ENCODE data around the gene C4orf54.

Gene C4orf54

DNA sequence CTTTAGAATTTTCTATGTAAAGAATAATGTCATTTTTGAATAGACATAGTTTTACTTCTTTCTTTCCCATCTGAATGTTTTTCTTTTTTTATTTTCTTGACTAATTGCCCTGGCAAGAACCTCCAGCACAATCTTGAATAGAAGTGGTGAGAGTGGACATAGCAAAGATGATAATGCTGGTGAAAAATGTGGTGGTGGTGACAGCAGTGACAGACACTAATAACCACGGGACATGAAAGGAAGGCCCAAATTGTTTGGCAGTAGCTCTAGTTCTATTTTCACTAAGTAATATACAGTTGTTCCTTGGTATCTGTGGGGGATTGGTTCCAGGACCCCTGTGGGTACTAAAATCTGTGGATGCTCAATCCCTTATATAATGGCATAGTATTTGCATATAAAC lies 29.6 kb downstream of the C4orf54 start:
- Histone ChIP-seq H3K9me3 (ENCODE audit: control insufficient read depth, low read length) (no peaks in the 10 kb centered on the region), H3K27me3 (ENCODE audit: control insufficient read depth, insufficient read depth, low read length, poor library complexity, severe bottlenecking) (no peaks in the 10 kb centered on the region), H3K4me1 (ENCODE audit: control insufficient read depth, insufficient read depth, low read length) (peaks cover 12% of the 10 kb centered on the region), H3K4me3 (ENCODE audit: insufficient read depth, low read depth, low read length) (no peak overlapping the region), H3K27ac (ENCODE audit: insufficient read depth, low read depth, low read length, poor library complexity, severe bottlenecking) (no peak overlapping the region), H3K36me3 (ENCODE audit: control insufficient read depth, insufficient read depth, low read length) (no peaks in the 10 kb centered on the region)
- WGBS, 2 experiments = 100% methylated on average over 1 of the region's 1 CpG

DNA sequence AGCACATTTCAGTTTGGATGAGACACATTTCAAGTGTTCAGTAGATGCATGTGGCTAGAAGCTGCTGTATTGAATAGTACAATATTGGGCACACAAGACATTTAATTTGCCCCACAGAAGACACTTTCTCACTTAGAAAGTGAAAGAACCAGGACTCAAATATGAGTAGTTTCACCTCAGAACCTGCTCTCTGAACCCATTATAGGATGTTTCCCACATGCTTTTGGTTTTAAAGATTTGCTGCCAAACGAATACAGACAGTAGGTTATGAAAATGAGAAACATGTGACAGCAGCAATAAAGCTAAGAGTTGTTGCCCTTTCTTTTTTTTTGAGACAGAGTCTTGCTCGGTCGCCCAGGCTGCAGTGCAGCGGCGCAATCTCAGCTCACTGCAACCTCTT lies 32.3 kb downstream of the C4orf54 start:
- Histone ChIP-seq H3K9me3 (ENCODE audit: control insufficient read depth, low read length) (no peaks in the 10 kb centered on the region), H3K4me1 (ENCODE audit: control insufficient read depth, insufficient read depth, low read length) (peaks cover 12% of the 10 kb centered on the region), H3K4me3 (ENCODE audit: insufficient read depth, low read depth, low read length) (no peak overlapping the region), H3K27me3 (ENCODE audit: control insufficient read depth, insufficient read depth, low read length, poor library complexity, severe bottlenecking) (no peaks in the 10 kb centered on the region), H3K36me3 (ENCODE audit: control insufficient read depth, insufficient read depth, low read length) (no peaks in the 10 kb centered on the region), H3K27ac (ENCODE audit: insufficient read depth, low read depth, low read length, poor library complexity, severe bottlenecking) (no peak overlapping the region)
- WGBS, 2 experiments = 89 to 94% methylated on average over 5 of the region's 5 CpGs

DNA sequence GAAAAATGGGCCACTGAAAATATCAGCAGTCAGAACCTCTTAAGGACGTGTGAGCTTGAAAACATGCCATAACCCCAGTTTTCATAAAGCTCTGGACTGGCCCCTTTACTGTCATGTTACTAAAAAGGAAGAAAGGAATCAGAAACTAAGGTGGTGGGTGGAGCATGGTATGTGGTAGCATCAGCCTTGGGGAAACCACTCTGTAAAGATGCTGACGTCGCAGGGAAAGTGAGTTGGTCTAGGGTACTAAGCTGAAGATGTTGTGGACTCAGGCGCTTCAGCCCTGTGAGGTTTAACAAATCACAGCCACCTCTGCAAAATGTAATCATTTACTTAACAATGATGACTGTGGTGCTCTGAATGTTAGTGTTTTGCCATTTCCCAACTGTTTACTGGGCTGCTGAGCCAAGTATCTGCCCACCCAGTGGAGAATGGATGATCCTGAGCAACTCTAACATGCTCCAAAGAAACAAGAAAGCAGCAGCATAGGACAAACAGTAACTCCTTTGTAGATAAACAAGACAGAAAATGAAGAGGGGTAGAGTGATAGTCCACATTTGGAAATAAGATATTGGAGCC lies 33.4 kb downstream of the C4orf54 start:
- 67 to 81% methylated on average over 4 of the region's 4 CpGs for WGBS, 2 experiments
- Histone ChIP-seq H3K9me3 (ENCODE audit: control insufficient read depth, low read length) (no peaks in the 10 kb centered on the region), H3K27ac (ENCODE audit: insufficient read depth, low read depth, low read length, poor library complexity, severe bottlenecking) (peak overlapping the region; percentile 45), H3K27me3 (ENCODE audit: control insufficient read depth, insufficient read depth, low read length, poor library complexity, severe bottlenecking) (no peaks in the 10 kb centered on the region), H3K4me3 (ENCODE audit: insufficient read depth, low read depth, low read length) (no peak overlapping the region), H3K4me1 (ENCODE audit: control insufficient read depth, insufficient read depth, low read length) (peaks cover 12% of the 10 kb centered on the region), H3K36me3 (ENCODE audit: control insufficient read depth, insufficient read depth, low read length) (no peaks in the 10 kb centered on the region)

DNA sequence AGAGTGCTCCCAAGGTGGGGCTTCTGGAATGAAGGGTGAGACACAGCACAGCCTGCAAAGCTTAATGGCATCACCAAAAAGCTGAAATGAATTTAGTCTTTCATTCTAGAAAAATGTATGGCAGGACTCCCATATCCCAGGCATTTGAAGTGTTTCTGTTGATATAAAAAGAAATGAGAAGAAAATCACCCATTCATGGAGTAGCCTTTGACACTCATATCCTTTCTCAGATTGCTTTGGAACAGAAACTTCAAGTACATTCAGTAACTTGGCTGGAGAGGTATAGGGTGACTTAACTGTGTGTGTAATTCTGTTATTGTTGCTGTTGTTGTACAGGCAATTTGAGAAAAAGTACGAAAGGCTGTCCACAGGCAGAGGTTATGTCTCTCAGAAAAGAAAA lies 35.3 kb downstream of the C4orf54 start:
- H3K27me3 ChIP-seq (ENCODE audit: control insufficient read depth, insufficient read depth, low read length, poor library complexity, severe bottlenecking) = no peaks in the 10 kb centered on the region
- peaks cover 12% of the 10 kb centered on the region for H3K4me1 ChIP-seq (ENCODE audit: control insufficient read depth, insufficient read depth, low read length)
- H3K4me3 ChIP-seq (ENCODE audit: insufficient read depth, low read depth, low read length) = no peak overlapping the region
- no peaks in the 10 kb centered on the region for H3K9me3 ChIP-seq (ENCODE audit: control insufficient read depth, low read length)
- no peaks in the 10 kb centered on the region for H3K36me3 ChIP-seq (ENCODE audit: control insufficient read depth, insufficient read depth, low read length)
- no peak overlapping the region for H3K27ac ChIP-seq (ENCODE audit: insufficient read depth, low read depth, low read length, poor library complexity, severe bottlenecking)
- WGBS, 2 experiments = 88 to 90% methylated on average over 1 of the region's 1 CpG

DNA sequence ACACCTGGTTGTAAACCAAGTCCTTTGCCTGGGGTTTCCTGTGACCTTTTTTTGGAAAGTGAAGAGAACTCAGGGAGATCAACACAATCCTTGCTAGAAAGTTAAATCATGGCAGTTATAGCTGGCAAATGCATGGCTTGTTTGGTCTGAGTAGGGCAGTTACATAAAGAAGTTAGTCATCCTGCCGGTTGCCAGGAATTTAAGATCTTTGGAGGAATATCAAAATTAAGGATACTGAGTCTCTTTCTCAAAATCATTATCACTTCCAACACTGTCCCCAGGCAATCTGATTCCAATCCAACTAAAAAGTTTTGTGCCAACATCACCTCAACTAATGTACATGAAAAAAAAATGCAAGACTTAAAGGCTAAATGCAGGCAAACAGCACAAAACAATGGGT lies 40.3 kb downstream of the C4orf54 start:
- no peaks in the 10 kb centered on the region for H3K27me3 ChIP-seq (ENCODE audit: control insufficient read depth, insufficient read depth, low read length, poor library complexity, severe bottlenecking)
- 81 to 100% methylated on average over 1 of the region's 1 CpG for WGBS, 2 experiments
- H3K4me1 ChIP-seq (ENCODE audit: control insufficient read depth, insufficient read depth, low read length) = no peaks in the 10 kb centered on the region
- H3K4me3 ChIP-seq (ENCODE audit: insufficient read depth, low read depth, low read length) = no peak overlapping the region
- H3K27ac ChIP-seq (ENCODE audit: insufficient read depth, low read depth, low read length, poor library complexity, severe bottlenecking) = no peak overlapping the region
- no peaks in the 10 kb centered on the region for H3K9me3 ChIP-seq (ENCODE audit: control insufficient read depth, low read length)
- H3K36me3 ChIP-seq (ENCODE audit: control insufficient read depth, insufficient read depth, low read length) = no peaks in the 10 kb centered on the region

DNA sequence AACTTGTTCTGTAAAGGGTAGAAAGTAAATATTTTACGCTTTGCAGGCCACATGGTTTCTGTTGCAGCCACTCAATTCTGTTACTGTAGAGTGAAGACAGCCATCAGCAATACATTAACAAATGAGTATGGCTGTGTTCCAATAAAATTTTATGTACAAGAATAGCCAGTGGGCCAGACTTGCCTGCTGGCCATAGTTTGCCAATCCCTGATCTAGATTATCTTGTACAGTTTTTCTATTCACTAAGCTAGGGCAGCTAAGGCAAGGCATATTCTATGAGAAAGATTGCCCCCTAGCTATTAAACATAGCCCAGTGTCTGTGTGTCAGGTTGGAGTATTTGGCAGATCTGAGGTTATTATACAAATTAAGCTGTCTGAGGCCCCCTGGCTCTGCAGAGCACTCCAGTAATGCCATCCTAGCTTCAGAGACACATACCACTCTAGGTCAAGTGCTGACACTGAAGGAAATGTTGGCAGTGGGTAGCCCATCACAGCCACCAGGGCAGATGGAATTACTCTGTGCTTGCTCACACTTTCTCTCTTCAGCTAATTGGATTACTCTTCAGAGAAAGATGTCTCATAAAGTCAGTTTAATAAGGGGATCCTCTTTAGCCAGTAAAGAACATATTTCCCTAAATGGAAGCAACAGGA lies 42.3 kb downstream of the C4orf54 start:
- Histone ChIP-seq H3K36me3 (ENCODE audit: control insufficient read depth, insufficient read depth, low read length) (no peaks in the 10 kb centered on the region), H3K4me1 (ENCODE audit: control insufficient read depth, insufficient read depth, low read length) (no peaks in the 10 kb centered on the region), H3K27ac (ENCODE audit: insufficient read depth, low read depth, low read length, poor library complexity, severe bottlenecking) (no peak overlapping the region), H3K4me3 (ENCODE audit: insufficient read depth, low read depth, low read length) (no peak overlapping the region), H3K9me3 (ENCODE audit: control insufficient read depth, low read length) (no peaks in the 10 kb centered on the region), H3K27me3 (ENCODE audit: control insufficient read depth, insufficient read depth, low read length, poor library complexity, severe bottlenecking) (no peaks in the 10 kb centered on the region)
- WGBS, 2 experiments = 33 to 39% methylated on average over 1 of the region's 1 CpG

DNA sequence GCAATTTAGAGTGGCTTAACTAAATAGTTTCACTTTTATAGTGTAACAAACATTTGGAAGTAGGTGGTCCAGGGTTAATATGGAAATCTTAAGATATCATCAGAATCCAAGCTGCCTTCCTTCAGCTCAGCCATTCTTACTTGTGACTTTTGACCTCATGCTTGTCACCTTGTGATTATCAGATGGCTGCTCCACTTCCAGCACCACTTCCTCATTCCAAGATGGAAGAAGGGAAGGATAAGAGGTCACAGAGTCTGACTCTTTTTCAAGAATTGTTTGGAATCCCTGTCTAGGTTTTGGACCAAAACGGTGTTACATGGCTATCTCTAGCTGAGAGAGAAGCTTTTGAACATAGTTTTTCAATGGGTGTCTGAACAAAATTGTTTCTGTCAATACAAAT lies 43.1 kb downstream of the C4orf54 start:
- no peaks in the 10 kb centered on the region for H3K4me1 ChIP-seq (ENCODE audit: control insufficient read depth, insufficient read depth, low read length)
- H3K4me3 ChIP-seq (ENCODE audit: insufficient read depth, low read depth, low read length) = no peak overlapping the region
- H3K9me3 ChIP-seq (ENCODE audit: control insufficient read depth, low read length) = no peaks in the 10 kb centered on the region
- WGBS, 2 experiments = 91 to 94% methylated on average over 1 of the region's 1 CpG
- H3K36me3 ChIP-seq (ENCODE audit: control insufficient read depth, insufficient read depth, low read length) = no peaks in the 10 kb centered on the region
- no peak overlapping the region for H3K27ac ChIP-seq (ENCODE audit: insufficient read depth, low read depth, low read length, poor library complexity, severe bottlenecking)
- no peaks in the 10 kb centered on the region for H3K27me3 ChIP-seq (ENCODE audit: control insufficient read depth, insufficient read depth, low read length, poor library complexity, severe bottlenecking)

DNA sequence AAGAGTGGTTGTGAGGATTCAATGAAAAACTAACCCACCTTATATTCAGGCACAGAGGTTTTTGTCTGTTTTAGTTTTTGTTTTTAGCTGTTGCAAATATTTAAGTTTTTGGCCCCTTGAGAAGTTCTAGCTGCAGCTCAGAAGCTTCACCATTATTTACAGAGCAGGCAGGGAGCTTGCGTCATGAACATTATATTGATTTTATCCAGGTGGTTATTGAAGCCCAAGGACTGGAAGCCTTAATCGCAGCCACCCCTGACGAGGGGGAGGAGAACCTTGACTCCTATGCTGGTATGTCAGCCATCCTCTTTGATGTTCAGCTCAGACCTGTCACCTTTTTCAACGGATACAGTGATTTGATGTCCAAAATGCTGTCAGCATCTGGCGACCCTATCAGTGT lies 44.9 kb downstream of the C4orf54 start:
- Histone ChIP-seq H3K4me3 (ENCODE audit: insufficient read depth, low read depth, low read length) (no peak overlapping the region), H3K9me3 (ENCODE audit: control insufficient read depth, low read length) (no peaks in the 10 kb centered on the region), H3K27ac (ENCODE audit: insufficient read depth, low read depth, low read length, poor library complexity, severe bottlenecking) (no peak overlapping the region), H3K27me3 (ENCODE audit: control insufficient read depth, insufficient read depth, low read length, poor library complexity, severe bottlenecking) (no peaks in the 10 kb centered on the region), H3K36me3 (ENCODE audit: control insufficient read depth, insufficient read depth, low read length) (no peaks in the 10 kb centered on the region), H3K4me1 (ENCODE audit: control insufficient read depth, insufficient read depth, low read length) (no peaks in the 10 kb centered on the region)
- WGBS, 2 experiments = 88 to 91% methylated on average over 5 of the region's 5 CpGs

DNA sequence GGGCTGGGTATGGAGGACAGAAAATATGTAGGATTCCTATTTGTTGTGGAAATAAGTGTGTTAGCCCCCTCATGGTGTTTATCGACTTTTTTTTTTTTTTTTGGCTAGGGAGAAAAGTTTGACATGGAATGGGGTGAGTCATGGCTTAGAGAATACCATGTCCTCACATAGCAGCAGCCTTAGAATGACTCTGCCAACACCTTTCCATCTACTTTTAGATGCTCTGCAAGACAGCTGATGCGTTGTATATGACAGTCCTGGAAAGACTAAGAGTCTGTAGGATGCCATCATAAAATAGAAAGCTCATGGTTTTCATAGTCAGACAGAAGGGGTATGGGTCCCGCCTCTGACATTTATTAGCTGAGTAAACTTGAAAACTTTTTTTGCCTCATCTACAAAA lies 45.3 kb downstream of the C4orf54 start:
- 82 to 84% methylated on average over 3 of the region's 3 CpGs for WGBS, 2 experiments
- Histone ChIP-seq H3K27me3 (ENCODE audit: control insufficient read depth, insufficient read depth, low read length, poor library complexity, severe bottlenecking) (no peaks in the 10 kb centered on the region), H3K36me3 (ENCODE audit: control insufficient read depth, insufficient read depth, low read length) (no peaks in the 10 kb centered on the region), H3K4me3 (ENCODE audit: insufficient read depth, low read depth, low read length) (no peak overlapping the region), H3K4me1 (ENCODE audit: control insufficient read depth, insufficient read depth, low read length) (no peaks in the 10 kb centered on the region), H3K9me3 (ENCODE audit: control insufficient read depth, low read length) (no peaks in the 10 kb centered on the region), H3K27ac (ENCODE audit: insufficient read depth, low read depth, low read length, poor library complexity, severe bottlenecking) (no peak overlapping the region)

DNA sequence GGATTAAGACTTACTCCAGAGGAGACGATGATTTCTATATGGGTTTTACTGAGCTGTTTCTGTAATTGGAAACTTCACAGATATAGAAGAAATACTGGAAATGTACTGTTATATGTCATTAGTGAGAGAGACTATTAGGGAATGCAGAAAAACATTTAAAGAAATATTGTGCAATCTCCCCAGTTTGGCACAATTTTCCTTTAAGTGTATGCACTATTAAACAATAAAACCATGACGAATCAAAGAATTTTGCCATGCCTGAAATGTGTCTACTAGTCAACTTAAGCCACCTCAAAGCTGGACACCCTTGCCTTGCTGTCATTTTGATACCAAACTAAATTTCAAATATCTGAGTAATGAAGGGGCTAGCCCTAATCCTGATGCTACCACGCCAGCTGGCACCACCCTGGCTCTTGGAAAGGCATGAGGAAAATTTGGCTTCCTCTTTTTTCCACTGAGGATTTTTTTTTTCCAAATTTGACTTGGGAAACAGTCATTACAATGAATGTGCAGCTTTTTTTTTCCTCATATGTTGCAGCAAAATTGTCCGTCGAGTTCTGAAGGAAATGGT lies 46.9 kb downstream of the C4orf54 start:
- H3K27ac ChIP-seq (ENCODE audit: insufficient read depth, low read depth, low read length, poor library complexity, severe bottlenecking) = no peak overlapping the region
- H3K36me3 ChIP-seq (ENCODE audit: control insufficient read depth, insufficient read depth, low read length) = no peaks in the 10 kb centered on the region
- H3K4me1 ChIP-seq (ENCODE audit: control insufficient read depth, insufficient read depth, low read length) = no peaks in the 10 kb centered on the region
- no peaks in the 10 kb centered on the region for H3K9me3 ChIP-seq (ENCODE audit: control insufficient read depth, low read length)
- WGBS, 2 experiments = 84 to 86% methylated on average over 5 of the region's 5 CpGs
- H3K4me3 ChIP-seq (ENCODE audit: insufficient read depth, low read depth, low read length) = no peak overlapping the region
- H3K27me3 ChIP-seq (ENCODE audit: control insufficient read depth, insufficient read depth, low read length, poor library complexity, severe bottlenecking) = no peaks in the 10 kb centered on the region
